SK-N-SH treated with all-trans-retinoic acid at 6 μM for 48 hours (cell line): Measurements from ENCODE around the gene GPSM1.
A peak's percentile ranks its signal among the peaks of the same experiment; 100 is the strongest.

Source experiments
- ATAC-seq: fragments of 200-7000 bp; cut with Tn5 transposase; 3 replicates; pipeline ENCODE4 v1.9.1; 2020; ENCODE audit warnings: mild to moderate bottlenecking, moderate library complexity
- ARNTL ChIP-seq: fragments of 450-650 bp; formaldehyde crosslinking; IDR thresholded peaks from 2 replicates; pipeline ENCODE4 v1.5.0; 2020; ENCODE audit warnings: low read depth, mild to moderate bottlenecking, moderate library complexity, borderline replicate concordance
- CSDC2 ChIP-seq: fragments of 250-450 bp; sonication (Bioruptor Pico); IDR thresholded peaks from 2 replicates; pipeline ENCODE4 v1.5.0; 2020; ENCODE audit warnings: mild to moderate bottlenecking, moderate library complexity
- ESRRG ChIP-seq: fragments of 250-450 bp; sonication (Bioruptor Pico); IDR thresholded peaks from 2 replicates; pipeline ENCODE4 v1.6.1; 2021; ENCODE audit warnings: mild to moderate bottlenecking
- GLIS3 ChIP-seq: fragments of 250-450 bp; sonication (Bioruptor Pico); IDR thresholded peaks from 2 replicates; pipeline ENCODE4 v1.5.0; 2020; ENCODE audit warnings: mild to moderate bottlenecking, moderate library complexity
- ISL1 ChIP-seq: fragments of 250-450 bp; sonication (Bioruptor Pico); IDR thresholded peaks from 2 replicates; pipeline ENCODE4 v2.1.2; 2022; ENCODE audit warnings: mild to moderate bottlenecking, moderate library complexity
- OSR1 ChIP-seq: fragments of 250-450 bp; sonication (Bioruptor Pico); IDR thresholded peaks from 2 replicates; pipeline ENCODE4 v1.8.0; 2022; ENCODE audit warnings: moderate library complexity, mild to moderate bottlenecking, inconsistent platforms
- RARB ChIP-seq: fragments of 250-450 bp; sonication (Bioruptor Pico); IDR thresholded peaks from 2 replicates; pipeline ENCODE4 v1.8.0; 2021; ENCODE audit warnings: mild to moderate bottlenecking, moderate library complexity
- TCF4 ChIP-seq: fragments of 250-450 bp; sonication (Bioruptor Pico); IDR thresholded peaks from 2 replicates; pipeline ENCODE4 v1.8.0; 2021; ENCODE audit warnings: mild to moderate bottlenecking, moderate library complexity, borderline replicate concordance
- TOX ChIP-seq: fragments of 250-450 bp; sonication (Bioruptor Pico); IDR thresholded peaks from 2 replicates; pipeline ENCODE4 v1.8.0; 2021; ENCODE audit warnings: mild to moderate bottlenecking, moderate library complexity, borderline replicate concordance
- ZC3H10 ChIP-seq: fragments of 250-450 bp; sonication (Bioruptor Pico); IDR thresholded peaks from 2 replicates; pipeline ENCODE4 v1.5.1; 2021; ENCODE audit warnings: mild to moderate bottlenecking, moderate library complexity
- ZFP3 ChIP-seq: fragments of 250-450 bp; sonication (Bioruptor Pico); IDR thresholded peaks from 2 replicates; pipeline ENCODE4 v1.5.0; 2020; ENCODE audit warnings: mild to moderate bottlenecking, moderate library complexity
- ZNF565 ChIP-seq: fragments of 450-650 bp; formaldehyde crosslinking; conservative IDR thresholded peaks from 2 replicates; pipeline ENCODE4 v1.5.0; 2020; ENCODE audit warnings: low read depth, mild to moderate bottlenecking, moderate library complexity
- ZNF70 ChIP-seq: fragments of 450-650 bp; formaldehyde crosslinking; IDR thresholded peaks from 2 replicates; pipeline ENCODE4 v1.5.0; 2020; ENCODE audit warnings: mild to moderate bottlenecking, moderate library complexity
- ZNF8 ChIP-seq: fragments of 450-650 bp; formaldehyde crosslinking; IDR thresholded peaks from 2 replicates; pipeline ENCODE4 v1.5.0; 2020; ENCODE audit warnings: mild to moderate bottlenecking, moderate library complexity
- TF ChIP-seq, protein P1 (sequence below): fragments of 250-450 bp; sonication (Bioruptor Pico); IDR thresholded peaks from 2 replicates; pipeline ENCODE4 v1.5.1; 2020; ENCODE audit warnings: low read depth, mild to moderate bottlenecking, moderate library complexity
- TF ChIP-seq, protein P2 (sequence below): fragments of 250-450 bp; sonication (Bioruptor Pico); IDR thresholded peaks from 2 replicates; pipeline ENCODE4 v1.5.1; 2021; ENCODE audit warnings: mild to moderate bottlenecking, moderate library complexity
- TF ChIP-seq, protein P3 (sequence below): fragments of 250-450 bp; sonication (Bioruptor Pico); IDR thresholded peaks from 2 replicates; pipeline ENCODE4 v1.5.0; 2020; ENCODE audit warnings: mild to moderate bottlenecking, moderate library complexity
- TF ChIP-seq, protein P4 (sequence below): fragments of 250-450 bp; sonication (Bioruptor Pico); IDR thresholded peaks from 2 replicates; pipeline ENCODE4 v1.8.0; 2020; ENCODE audit warnings: mild to moderate bottlenecking, moderate library complexity, borderline replicate concordance

GPSM1 gene

DNA sequence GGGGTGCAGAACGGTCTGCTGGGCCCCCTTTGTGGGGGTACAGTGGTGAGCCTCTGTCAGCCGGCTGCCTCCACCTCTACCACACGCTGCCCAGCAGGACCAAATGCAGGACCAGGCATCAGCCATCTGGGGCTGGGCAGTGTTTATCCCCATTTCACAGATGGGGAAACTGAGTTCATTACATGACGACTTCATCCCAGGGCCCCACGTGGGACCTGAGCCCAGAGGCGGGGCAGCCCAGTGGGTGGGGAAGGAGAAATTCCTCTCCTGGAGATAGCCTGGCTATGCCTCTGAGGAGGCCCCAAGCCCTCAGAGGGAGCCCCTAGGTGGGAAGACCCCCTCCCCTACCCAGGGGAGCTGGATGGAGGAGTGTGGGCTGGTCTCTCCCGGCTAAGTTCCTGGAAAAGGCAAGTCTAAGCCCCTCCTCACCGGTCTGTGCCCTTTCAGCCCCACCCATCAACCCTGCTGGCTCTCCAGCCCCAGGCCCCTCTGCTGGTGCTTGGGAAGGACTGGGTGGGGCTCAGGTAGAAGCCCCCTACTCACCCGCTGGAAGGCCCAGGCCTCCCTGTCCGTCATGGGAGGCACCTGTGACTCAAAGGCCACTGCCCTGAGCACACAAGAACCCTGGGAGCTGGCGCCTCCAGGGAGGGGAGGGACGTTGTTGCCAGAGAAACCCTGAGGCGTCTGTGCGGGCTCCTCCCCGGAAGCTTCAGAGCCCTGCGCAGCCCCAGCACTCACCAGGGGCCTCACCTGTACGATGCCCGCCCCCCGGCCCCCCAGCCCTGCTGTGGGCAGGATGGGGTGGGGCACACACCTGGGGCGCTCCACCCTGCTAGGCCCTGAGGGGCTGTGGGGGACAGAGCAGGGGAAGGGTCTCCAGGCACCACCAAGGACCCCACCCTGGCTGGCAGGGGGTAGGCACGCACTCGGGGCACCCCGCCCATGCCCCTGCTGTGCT lies 16.0 kb upstream of the GPSM1 start (continued):
- TF ChIP-seq ZNF565 (CRISPR knock-in tag), result no peak
- no peak for TF ChIP-seq CSDC2
- no peak for TF ChIP-seq GLIS3 (CRISPR knock-in tag)

DNA sequence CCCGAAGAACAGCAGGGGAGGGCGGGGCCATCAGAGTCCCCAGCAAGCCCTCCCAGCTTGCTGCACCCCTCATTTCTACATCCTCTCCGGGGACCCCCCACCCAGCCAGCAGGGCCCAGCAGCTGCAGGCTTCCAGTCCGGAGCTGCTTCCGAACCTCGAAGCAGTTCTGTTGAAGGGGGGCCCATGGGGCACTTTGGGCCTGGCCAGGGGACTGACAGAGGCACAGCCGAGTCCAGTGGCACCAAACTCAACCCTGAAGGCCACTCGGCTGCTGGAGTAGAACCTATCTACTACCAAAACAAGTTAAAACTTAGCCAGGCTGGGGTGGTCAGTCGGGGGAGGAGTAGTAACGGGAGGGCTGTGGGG lies 15.3 kb upstream of the GPSM1 start:
- ATAC-seq, result peak; percentile 5; the same call in 1 of the 3 replicates
- TF ChIP-seq OSR1 (CRISPR knock-in tag) (no peak), ARNTL (CRISPR knock-in tag) (no peak), TCF4 (no peak), ZFP3 (CRISPR knock-in tag) (no peak), ISL1 (CRISPR knock-in tag) (no peak)
- TF ChIP-seq, protein P1, sequence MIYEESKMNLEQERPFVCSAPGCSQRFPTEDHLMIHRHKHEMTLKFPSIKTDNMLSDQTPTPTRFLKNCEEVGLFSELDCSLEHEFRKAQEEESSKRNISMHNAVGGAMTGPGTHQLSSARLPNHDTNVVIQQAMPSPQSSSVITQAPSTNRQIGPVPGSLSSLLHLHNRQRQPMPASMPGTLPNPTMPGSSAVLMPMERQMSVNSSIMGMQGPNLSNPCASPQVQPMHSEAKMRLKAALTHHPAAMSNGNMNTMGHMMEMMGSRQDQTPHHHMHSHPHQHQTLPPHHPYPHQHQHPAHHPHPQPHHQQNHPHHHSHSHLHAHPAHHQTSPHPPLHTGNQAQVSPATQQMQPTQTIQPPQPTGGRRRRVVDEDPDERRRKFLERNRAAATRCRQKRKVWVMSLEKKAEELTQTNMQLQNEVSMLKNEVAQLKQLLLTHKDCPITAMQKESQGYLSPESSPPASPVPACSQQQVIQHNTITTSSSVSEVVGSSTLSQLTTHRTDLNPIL (CRISPR knock-in tag), result no peak
- TF ChIP-seq, protein P2, sequence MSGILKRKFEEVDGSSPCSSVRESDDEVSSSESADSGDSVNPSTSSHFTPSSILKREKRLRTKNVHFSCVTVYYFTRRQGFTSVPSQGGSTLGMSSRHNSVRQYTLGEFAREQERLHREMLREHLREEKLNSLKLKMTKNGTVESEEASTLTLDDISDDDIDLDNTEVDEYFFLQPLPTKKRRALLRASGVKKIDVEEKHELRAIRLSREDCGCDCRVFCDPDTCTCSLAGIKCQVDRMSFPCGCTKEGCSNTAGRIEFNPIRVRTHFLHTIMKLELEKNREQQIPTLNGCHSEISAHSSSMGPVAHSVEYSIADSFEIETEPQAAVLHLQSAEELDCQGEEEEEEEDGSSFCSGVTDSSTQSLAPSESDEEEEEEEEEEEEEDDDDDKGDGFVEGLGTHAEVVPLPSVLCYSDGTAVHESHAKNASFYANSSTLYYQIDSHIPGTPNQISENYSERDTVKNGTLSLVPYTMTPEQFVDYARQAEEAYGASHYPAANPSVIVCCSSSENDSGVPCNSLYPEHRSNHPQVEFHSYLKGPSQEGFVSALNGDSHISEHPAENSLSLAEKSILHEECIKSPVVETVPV (CRISPR knock-in tag), result no peak

DNA sequence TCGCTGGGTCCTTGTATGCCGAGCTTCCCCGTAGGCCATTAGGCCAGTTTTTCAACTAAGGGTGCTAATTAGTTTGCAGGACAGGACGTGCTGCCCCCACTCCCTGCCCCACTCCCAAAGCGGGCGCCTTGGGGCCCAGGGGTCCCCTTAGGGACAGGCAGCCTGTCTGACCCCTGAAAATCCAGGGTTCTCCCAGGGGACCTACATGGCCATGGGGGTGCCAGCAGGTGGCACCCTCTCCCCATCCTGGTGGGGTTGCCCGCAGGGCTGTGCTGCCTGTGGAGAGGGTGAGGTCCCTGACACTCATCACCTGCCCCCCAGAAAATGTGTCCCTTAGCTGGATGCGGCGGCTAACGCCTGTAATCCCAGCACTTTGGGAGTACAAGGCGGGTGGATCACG lies 14.9 kb upstream of the GPSM1 start:
- TF ChIP-seq ZNF565 (CRISPR knock-in tag), result no peak
- TF ChIP-seq, protein P3, sequence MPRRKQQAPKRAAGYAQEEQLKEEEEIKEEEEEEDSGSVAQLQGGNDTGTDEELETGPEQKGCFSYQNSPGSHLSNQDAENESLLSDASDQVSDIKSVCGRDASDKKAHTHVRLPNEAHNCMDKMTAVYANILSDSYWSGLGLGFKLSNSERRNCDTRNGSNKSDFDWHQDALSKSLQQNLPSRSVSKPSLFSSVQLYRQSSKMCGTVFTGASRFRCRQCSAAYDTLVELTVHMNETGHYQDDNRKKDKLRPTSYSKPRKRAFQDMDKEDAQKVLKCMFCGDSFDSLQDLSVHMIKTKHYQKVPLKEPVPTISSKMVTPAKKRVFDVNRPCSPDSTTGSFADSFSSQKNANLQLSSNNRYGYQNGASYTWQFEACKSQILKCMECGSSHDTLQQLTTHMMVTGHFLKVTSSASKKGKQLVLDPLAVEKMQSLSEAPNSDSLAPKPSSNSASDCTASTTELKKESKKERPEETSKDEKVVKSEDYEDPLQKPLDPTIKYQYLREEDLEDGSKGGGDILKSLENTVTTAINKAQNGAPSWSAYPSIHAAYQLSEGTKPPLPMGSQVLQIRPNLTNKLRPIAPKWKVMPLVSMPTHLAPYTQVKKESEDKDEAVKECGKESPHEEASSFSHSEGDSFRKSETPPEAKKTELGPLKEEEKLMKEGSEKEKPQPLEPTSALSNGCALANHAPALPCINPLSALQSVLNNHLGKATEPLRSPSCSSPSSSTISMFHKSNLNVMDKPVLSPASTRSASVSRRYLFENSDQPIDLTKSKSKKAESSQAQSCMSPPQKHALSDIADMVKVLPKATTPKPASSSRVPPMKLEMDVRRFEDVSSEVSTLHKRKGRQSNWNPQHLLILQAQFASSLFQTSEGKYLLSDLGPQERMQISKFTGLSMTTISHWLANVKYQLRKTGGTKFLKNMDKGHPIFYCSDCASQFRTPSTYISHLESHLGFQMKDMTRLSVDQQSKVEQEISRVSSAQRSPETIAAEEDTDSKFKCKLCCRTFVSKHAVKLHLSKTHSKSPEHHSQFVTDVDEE (CRISPR knock-in tag), result no peak
- TF ChIP-seq, protein P4, sequence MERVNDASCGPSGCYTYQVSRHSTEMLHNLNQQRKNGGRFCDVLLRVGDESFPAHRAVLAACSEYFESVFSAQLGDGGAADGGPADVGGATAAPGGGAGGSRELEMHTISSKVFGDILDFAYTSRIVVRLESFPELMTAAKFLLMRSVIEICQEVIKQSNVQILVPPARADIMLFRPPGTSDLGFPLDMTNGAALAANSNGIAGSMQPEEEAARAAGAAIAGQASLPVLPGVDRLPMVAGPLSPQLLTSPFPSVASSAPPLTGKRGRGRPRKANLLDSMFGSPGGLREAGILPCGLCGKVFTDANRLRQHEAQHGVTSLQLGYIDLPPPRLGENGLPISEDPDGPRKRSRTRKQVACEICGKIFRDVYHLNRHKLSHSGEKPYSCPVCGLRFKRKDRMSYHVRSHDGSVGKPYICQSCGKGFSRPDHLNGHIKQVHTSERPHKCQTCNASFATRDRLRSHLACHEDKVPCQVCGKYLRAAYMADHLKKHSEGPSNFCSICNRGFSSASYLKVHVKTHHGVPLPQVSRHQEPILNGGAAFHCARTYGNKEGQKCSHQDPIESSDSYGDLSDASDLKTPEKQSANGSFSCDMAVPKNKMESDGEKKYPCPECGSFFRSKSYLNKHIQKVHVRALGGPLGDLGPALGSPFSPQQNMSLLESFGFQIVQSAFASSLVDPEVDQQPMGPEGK, result no peak
- no peak for TF ChIP-seq ARNTL (CRISPR knock-in tag)
- TF ChIP-seq OSR1 (CRISPR knock-in tag), result no peak
- TF ChIP-seq ZC3H10 (CRISPR knock-in tag), result no peak
- no peak for TF ChIP-seq CSDC2
- no peak for TF ChIP-seq ZNF8 (CRISPR knock-in tag)
- TF ChIP-seq ISL1 (CRISPR knock-in tag), result no peak
- TF ChIP-seq ESRRG (CRISPR knock-in tag), result no peak
- no peak for TF ChIP-seq TCF4
- TF ChIP-seq, protein P1 (CRISPR knock-in tag), result no peak
- TF ChIP-seq ZFP3 (CRISPR knock-in tag), result no peak
- TF ChIP-seq, protein P2 (CRISPR knock-in tag), result no peak
- TF ChIP-seq TOX (CRISPR knock-in tag), result no peak
- TF ChIP-seq RARB (CRISPR knock-in tag), result no peak
- no peak for TF ChIP-seq ZNF70 (CRISPR knock-in tag)

More for the DNA sequence above, 14.9 kb upstream of the GPSM1 start:
- ATAC-seq, result peak; percentile 95
